ENCODE data around the gene RANGRF. TPM values are rescaled to one million over a fixed set of nuclear protein-coding genes. Genes with fewer than 3 reads are reported as not detected.

RANGRF gene
- total and polyA plus RNA-seq, 9 of the 15 experiments (the other 6 are each of a cell fraction or from before 2014, with no cell fraction given): 7.6 to 60.0 (median 16.0) TPM

DNA sequence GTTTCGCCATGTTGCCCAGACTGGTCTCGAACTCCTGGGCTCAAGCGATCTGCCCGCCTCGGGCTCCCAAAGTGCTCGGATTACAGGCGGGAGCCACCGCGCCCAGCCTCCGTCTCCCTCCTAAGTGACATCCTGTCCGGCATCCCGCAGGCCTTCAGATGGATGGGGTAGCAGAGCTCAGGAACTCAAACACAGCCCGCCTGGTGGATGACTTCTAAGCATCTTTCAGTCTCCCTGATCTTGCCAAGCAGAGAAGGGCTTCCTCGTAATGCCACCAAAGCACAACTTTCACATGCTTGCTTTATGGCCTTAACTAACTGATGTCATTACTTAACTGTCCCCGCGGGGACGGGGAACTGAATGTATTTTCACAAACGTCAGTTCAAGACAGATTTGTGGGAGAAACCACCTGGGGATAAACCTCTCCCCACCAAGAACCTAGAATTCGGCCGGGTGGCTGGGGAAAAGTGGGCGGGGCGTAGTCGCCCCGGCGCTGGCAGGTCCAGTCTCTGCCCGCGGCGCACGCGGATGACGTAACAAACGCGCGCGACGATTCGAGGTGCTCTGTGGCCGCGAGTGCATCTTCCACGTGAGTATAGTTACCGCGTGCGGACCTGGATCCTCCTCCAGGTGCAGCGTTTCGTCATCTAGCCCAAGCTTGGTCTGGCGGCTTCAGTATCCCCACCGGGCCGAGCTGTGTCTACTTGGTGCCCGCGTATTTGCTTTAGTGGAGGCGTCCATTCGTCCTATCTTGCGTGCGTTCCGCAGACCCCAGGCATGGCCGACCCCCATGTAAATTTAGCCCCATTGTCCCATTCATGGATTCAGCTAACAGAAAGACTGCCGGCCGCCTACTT is 39.5 kb upstream of the RANGRF start, which contains the start of gene PFAS (continued):
- TF ChIP-seq CREBBP (IDR thresholded peaks at IDR 0.05; ENCODE audit: low read depth, low read length) (no peak), ZNF764 (CRISPR knock-in tag; IDR thresholded peaks at IDR 0.05; ENCODE audit: low read depth) (no peak), SPI1 (IDR thresholded peaks at IDR 0.05; ENCODE audit: borderline replicate concordance, low read depth, low read length) (no peak), ZNF274 (IDR thresholded peaks at IDR 0.05; ENCODE audit: borderline replicate concordance, low read depth, low read length) (no peak), SMC3 (conservative IDR thresholded peaks at IDR 0.05; ENCODE audit: insufficient read depth, low read depth, low read length) (no peak), ZNF324 (CRISPR knock-in tag; IDR thresholded peaks at IDR 0.05) (no peak), KLF1 (tag; IDR thresholded peaks at IDR 0.05) (no peak), SP1 (CRISPR knock-in tag; IDR thresholded peaks at IDR 0.05) (no peak), ZNF124 (CRISPR knock-in tag; IDR thresholded peaks at IDR 0.05) (no peak), TEAD4 (IDR thresholded peaks at IDR 0.05; ENCODE audit: low read length) (0 out of 2 replicates have a peak, but pooled peaks have one; percentile 3), TEAD4 (CRISPR knock-in tag; IDR thresholded peaks at IDR 0.05; ENCODE audit: borderline replicate concordance) (no peak), RBFOX2 (IDR thresholded peaks at IDR 0.05; ENCODE audit: low read depth, low read length) (peak; percentile 89), CBFA2T3 (IDR thresholded peaks at IDR 0.05) (no peak), SREBF1 (IDR thresholded peaks at IDR 0.05; ENCODE audit: borderline replicate concordance, low read depth, low read length) (no peak), SAP30 (IDR thresholded peaks at IDR 0.05; ENCODE audit: borderline replicate concordance, insufficient read depth, low read depth, low read length, poor library complexity, severe bottlenecking) (peak; percentile 97), ARNT (IDR thresholded peaks at IDR 0.05) (no peak), ZNF217 (CRISPR knock-in tag; IDR thresholded peaks at IDR 0.05) (no peak), POLR3G (IDR thresholded peaks at IDR 0.05; ENCODE audit: extremely low read depth, insufficient read length, insufficient replicate concordance) (no peak), TBL1XR1 (IDR thresholded peaks at IDR 0.05; ENCODE audit: low read length in 2 of 2) (peak in 1 of 2 experiments; percentile 67; a peak in 1 of 4 replicates), PHF20 (IDR thresholded peaks at IDR 0.05; ENCODE audit: partially characterized antibody) (peak; percentile 82), MTA2 (IDR thresholded peaks at IDR 0.05; ENCODE audit: low read depth) (no peak), ETV1 (tag; conservative IDR thresholded peaks at IDR 0.05; ENCODE audit: low read depth) (no peak), SRSF9 (IDR thresholded peaks at IDR 0.05; ENCODE audit: borderline replicate concordance, low read depth, low read length) (no peak), GATAD2B (IDR thresholded peaks at IDR 0.05; ENCODE audit: borderline replicate concordance) (no peak), PCBP1 (IDR thresholded peaks at IDR 0.05; ENCODE audit: low read depth, low read length, poor library complexity, severe bottlenecking) (no peak)
- TF ChIP-seq, protein P1, sequence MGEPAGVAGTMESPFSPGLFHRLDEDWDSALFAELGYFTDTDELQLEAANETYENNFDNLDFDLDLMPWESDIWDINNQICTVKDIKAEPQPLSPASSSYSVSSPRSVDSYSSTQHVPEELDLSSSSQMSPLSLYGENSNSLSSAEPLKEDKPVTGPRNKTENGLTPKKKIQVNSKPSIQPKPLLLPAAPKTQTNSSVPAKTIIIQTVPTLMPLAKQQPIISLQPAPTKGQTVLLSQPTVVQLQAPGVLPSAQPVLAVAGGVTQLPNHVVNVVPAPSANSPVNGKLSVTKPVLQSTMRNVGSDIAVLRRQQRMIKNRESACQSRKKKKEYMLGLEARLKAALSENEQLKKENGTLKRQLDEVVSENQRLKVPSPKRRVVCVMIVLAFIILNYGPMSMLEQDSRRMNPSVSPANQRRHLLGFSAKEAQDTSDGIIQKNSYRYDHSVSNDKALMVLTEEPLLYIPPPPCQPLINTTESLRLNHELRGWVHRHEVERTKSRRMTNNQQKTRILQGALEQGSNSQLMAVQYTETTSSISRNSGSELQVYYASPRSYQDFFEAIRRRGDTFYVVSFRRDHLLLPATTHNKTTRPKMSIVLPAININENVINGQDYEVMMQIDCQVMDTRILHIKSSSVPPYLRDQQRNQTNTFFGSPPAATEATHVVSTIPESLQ (CRISPR knock-in tag; IDR thresholded peaks at IDR 0.05): no peak
- TF ChIP-seq, protein P2, sequence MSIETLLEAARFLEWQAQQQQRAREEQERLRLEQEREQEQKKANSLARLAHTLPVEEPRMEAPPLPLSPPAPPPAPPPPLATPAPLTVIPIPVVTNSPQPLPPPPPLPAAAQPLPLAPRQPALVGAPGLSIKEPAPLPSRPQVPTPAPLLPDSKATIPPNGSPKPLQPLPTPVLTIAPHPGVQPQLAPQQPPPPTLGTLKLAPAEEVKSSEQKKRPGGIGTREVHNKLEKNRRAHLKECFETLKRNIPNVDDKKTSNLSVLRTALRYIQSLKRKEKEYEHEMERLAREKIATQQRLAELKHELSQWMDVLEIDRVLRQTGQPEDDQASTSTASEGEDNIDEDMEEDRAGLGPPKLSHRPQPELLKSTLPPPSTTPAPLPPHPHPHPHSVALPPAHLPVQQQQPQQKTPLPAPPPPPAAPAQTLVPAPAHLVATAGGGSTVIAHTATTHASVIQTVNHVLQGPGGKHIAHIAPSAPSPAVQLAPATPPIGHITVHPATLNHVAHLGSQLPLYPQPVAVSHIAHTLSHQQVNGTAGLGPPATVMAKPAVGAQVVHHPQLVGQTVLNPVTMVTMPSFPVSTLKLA (conservative IDR thresholded peaks at IDR 0.05): peak; percentile 93 to 97

Measured in K562 (cell line).